Retinal pigment epithelial cell (primary cell): ENCODE measurements around the gene MAP2K3.

ENCODE experiments used
- DNase-seq: peaks from one replicate; pipeline ENCODE4 v3.0.0-alpha.2; 2010; ENCODE audit warnings: low read depth
- H3K4me3 ChIP-seq: 2 replicates; pipeline ENCODE4 v1.5.1; 2011; ENCODE audit warnings: mild to moderate bottlenecking, low read length, control low read depth, moderate library complexity
- CTCF ChIP-seq: conservative IDR thresholded peaks from 2 replicates; pipeline ENCODE4 v1.5.1; 2011; ENCODE audit warnings: low read depth, low read length, control low read depth, inconsistent platforms

Gene MAP2K3

GRCh38 chr17:21357696-21358656 is 73.5 kb downstream of the MAP2K3 start:
- DNase-seq = no peak
- H3K4me3 ChIP-seq = no peak overlapping the region
- TF ChIP-seq CTCF = no peak

- no peak for TF ChIP-seq CTCF
- no peak overlapping the region for H3K4me3 ChIP-seq
- DNase-seq = no peak
These were observed 74.4 kb downstream of the MAP2K3 start for GRCh38 chr17:21358682-21359482.

- no peak for DNase-seq
- no peak for TF ChIP-seq CTCF
- no peak overlapping the region for H3K4me3 ChIP-seq
These were observed 75.0 kb downstream of the MAP2K3 start for GRCh38 chr17:21359483-21359840.

- no peak overlapping the region for H3K4me3 ChIP-seq
- DNase-seq = no peak
- no peak for TF ChIP-seq CTCF
These were observed 75.5 kb downstream of the MAP2K3 start for GRCh38 chr17:21360048-21360447.

GRCh38 chr17:21361020-21361809 is 76.7 kb downstream of the MAP2K3 start:
- no peak overlapping the region for H3K4me3 ChIP-seq
- DNase-seq = no peak
- no peak for TF ChIP-seq CTCF

- TF ChIP-seq CTCF = no peak
- no peak overlapping the region for H3K4me3 ChIP-seq
- DNase-seq = no peak
These were observed 77.9 kb downstream of the MAP2K3 start for GRCh38 chr17:21362331-21362931.
